A673 (cell line): ENCODE measurements around the gene ASXL1.

Experiments
- EZH2 ChIP-seq: fragments of 200-600 bp; sonication (generic); IDR thresholded peaks from 2 replicates; pipeline ENCODE4 v1.6.1; 2017; ENCODE audit warnings: borderline replicate concordance, low read depth, mild to moderate bottlenecking, mixed read lengths, antibody characterized with exemption, low read length; ENCODE audit not compliant: poor library complexity, severe bottlenecking
- TF ChIP-seq, protein P1 (sequence below): fragments of 300-800, 200-600 bp; sonication (generic); conservative IDR thresholded peaks from 2 replicates; pipeline ENCODE4 v1.5.1; 2017; ENCODE audit warnings: low read depth, mild to moderate bottlenecking, antibody characterized with exemption, low read length, moderate library complexity, mixed read lengths

DNA sequence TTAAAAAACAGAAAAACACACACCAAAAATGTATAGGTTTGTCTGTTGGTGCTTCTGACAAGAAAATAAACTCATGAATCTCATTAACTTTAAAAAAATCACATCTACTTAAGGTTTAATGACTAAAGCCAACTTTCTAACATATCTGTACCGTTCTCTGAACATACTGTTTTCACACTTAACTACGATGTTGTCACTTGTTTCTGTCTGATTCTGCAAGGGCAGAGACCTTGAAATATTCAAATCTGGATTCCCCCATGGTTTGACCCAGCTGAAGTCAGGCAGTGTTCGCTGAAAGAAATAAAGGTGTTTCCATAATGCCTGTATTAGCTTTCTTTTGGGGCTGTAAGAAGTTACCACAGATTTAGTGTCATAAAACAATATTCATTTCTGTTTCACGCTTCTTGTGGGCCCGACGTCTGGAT lies 2.7 kb upstream of the ASXL1 start:
- TF ChIP-seq, protein P1, sequence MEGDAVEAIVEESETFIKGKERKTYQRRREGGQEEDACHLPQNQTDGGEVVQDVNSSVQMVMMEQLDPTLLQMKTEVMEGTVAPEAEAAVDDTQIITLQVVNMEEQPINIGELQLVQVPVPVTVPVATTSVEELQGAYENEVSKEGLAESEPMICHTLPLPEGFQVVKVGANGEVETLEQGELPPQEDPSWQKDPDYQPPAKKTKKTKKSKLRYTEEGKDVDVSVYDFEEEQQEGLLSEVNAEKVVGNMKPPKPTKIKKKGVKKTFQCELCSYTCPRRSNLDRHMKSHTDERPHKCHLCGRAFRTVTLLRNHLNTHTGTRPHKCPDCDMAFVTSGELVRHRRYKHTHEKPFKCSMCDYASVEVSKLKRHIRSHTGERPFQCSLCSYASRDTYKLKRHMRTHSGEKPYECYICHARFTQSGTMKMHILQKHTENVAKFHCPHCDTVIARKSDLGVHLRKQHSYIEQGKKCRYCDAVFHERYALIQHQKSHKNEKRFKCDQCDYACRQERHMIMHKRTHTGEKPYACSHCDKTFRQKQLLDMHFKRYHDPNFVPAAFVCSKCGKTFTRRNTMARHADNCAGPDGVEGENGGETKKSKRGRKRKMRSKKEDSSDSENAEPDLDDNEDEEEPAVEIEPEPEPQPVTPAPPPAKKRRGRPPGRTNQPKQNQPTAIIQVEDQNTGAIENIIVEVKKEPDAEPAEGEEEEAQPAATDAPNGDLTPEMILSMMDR, result no peak
- TF ChIP-seq EZH2, result no peak
